ENCODE measurements around the gene KCNE1.

DNA sequence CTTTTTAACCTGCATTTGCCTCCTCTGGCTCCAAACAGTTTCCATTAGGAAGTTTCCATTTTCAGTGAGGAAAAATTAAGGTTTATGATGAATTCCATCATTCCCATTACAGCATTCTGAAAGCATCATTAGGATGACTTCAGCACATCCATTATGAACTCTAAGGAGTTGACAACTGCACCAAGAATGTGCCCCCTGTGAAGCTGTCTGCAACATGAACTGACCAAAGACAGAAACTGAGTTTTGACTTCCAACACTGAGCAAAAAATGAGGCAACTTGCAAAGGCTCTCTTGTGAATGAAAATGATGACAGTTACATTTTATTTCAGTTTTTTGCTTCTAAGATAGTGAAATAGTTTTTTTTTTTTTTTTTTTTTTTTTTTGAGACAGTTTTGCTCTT lies 18.3 kb upstream of the KCNE1 start:
- TF ChIP-seq, protein P1, sequence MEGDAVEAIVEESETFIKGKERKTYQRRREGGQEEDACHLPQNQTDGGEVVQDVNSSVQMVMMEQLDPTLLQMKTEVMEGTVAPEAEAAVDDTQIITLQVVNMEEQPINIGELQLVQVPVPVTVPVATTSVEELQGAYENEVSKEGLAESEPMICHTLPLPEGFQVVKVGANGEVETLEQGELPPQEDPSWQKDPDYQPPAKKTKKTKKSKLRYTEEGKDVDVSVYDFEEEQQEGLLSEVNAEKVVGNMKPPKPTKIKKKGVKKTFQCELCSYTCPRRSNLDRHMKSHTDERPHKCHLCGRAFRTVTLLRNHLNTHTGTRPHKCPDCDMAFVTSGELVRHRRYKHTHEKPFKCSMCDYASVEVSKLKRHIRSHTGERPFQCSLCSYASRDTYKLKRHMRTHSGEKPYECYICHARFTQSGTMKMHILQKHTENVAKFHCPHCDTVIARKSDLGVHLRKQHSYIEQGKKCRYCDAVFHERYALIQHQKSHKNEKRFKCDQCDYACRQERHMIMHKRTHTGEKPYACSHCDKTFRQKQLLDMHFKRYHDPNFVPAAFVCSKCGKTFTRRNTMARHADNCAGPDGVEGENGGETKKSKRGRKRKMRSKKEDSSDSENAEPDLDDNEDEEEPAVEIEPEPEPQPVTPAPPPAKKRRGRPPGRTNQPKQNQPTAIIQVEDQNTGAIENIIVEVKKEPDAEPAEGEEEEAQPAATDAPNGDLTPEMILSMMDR (IDR thresholded peaks at IDR 0.05; ENCODE audit: low read length): no peak
- TF ChIP-seq EZH2phosphoT487 (IDR thresholded peaks at IDR 0.05; ENCODE audit: low read length) (no peak), EZH2 (optimal IDR thresholded peaks at IDR 0.05; ENCODE audit: low read depth, low read length) (no peak)

Measured in MM.1S (cell line).